ENCODE measurements around the gene UGGT2. TPM values are rescaled to one million over a fixed set of nuclear protein-coding genes. Genes with fewer than 3 reads are reported as not detected.
"Not testable (repeated sequence)": the region's sequence is repeated elsewhere in the genome, so short reads cannot be mapped to it uniquely, and the experiment has no call there.

Gene UGGT2
- polyA plus RNA-seq, 1 donor = 23.1 TPM

- no peaks in the 10 kb centered on the region for H3K9me3 ChIP-seq (ENCODE audit: control insufficient read depth, low read depth, low read length)
- no peaks in the 10 kb centered on the region for H3K4me1 ChIP-seq (ENCODE audit: control insufficient read depth, insufficient read depth, low read length)
- DNase-seq = no peak
- H3K27me3 ChIP-seq (ENCODE audit: control insufficient read depth, insufficient read depth, low read length) = no peaks in the 10 kb centered on the region
- peaks cover 4% of the 10 kb centered on the region for H3K36me3 ChIP-seq (ENCODE audit: control insufficient read depth, insufficient read depth, low read length)
- H3K27ac ChIP-seq (ENCODE audit: low read length) = no peak overlapping the region
- no peak overlapping the region for H3K4me3 ChIP-seq (ENCODE audit: low read length)
- WGBS (ENCODE audit: insufficient coverage, low lambda C conversion rate) = 100% methylated on average over 3 of the region's 4 CpGs
Measured at GRCh38 chr13:95801825-95802224, 251.4 kb downstream of the UGGT2 start.

- no peaks in the 10 kb centered on the region for H3K9me3 ChIP-seq (ENCODE audit: control insufficient read depth, low read depth, low read length)
- no peak overlapping the region for H3K27ac ChIP-seq (ENCODE audit: low read length)
- no peaks in the 10 kb centered on the region for H3K4me1 ChIP-seq (ENCODE audit: control insufficient read depth, insufficient read depth, low read length)
- WGBS (ENCODE audit: insufficient coverage, low lambda C conversion rate) = no CpG with 5 or more reads among the region's 1 CpG
- DNase-seq = no peak
- no peaks in the 10 kb centered on the region for H3K27me3 ChIP-seq (ENCODE audit: control insufficient read depth, insufficient read depth, low read length)
- peaks cover 4% of the 10 kb centered on the region for H3K36me3 ChIP-seq (ENCODE audit: control insufficient read depth, insufficient read depth, low read length)
- no peak overlapping the region for H3K4me3 ChIP-seq (ENCODE audit: low read length)
Measured at GRCh38 chr13:95800436-95800835, 252.8 kb downstream of the UGGT2 start.

GRCh38 chr13:95797016-95797415 is 256.2 kb downstream of the UGGT2 start:
- Histone ChIP-seq H3K27me3 (ENCODE audit: control insufficient read depth, insufficient read depth, low read length) (no peaks in the 10 kb centered on the region), H3K36me3 (ENCODE audit: control insufficient read depth, insufficient read depth, low read length) (peaks cover 22% of the 10 kb centered on the region), H3K9me3 (ENCODE audit: control insufficient read depth, low read depth, low read length) (no peaks in the 10 kb centered on the region), H3K4me3 (ENCODE audit: low read length) (no peak overlapping the region), H3K27ac (ENCODE audit: low read length) (no peak overlapping the region), H3K4me1 (ENCODE audit: control insufficient read depth, insufficient read depth, low read length) (no peaks in the 10 kb centered on the region)
- no peak for DNase-seq
- no CpG with 5 or more reads among the region's 2 CpGs for WGBS (ENCODE audit: insufficient coverage, low lambda C conversion rate)

- Histone ChIP-seq H3K27me3 (ENCODE audit: control insufficient read depth, insufficient read depth, low read length) (no peaks in the 10 kb centered on the region), H3K4me3 (ENCODE audit: low read length) (no peak overlapping the region), H3K27ac (ENCODE audit: low read length) (no peak overlapping the region), H3K9me3 (ENCODE audit: control insufficient read depth, low read depth, low read length) (no peaks in the 10 kb centered on the region), H3K36me3 (ENCODE audit: control insufficient read depth, insufficient read depth, low read length) (peaks cover 43% of the 10 kb centered on the region), H3K4me1 (ENCODE audit: control insufficient read depth, insufficient read depth, low read length) (no peaks in the 10 kb centered on the region)
- DNase-seq = no peak
- WGBS (ENCODE audit: insufficient coverage, low lambda C conversion rate) = 100% methylated on average over 1 of the region's 3 CpGs
Measured at GRCh38 chr13:95793781-95794180, 259.4 kb downstream of the UGGT2 start.

- Histone ChIP-seq H3K4me1 (ENCODE audit: control insufficient read depth, insufficient read depth, low read length) (no peaks in the 10 kb centered on the region), H3K4me3 (ENCODE audit: low read length) (no peak overlapping the region), H3K36me3 (ENCODE audit: control insufficient read depth, insufficient read depth, low read length) (peaks cover 43% of the 10 kb centered on the region), H3K27me3 (ENCODE audit: control insufficient read depth, insufficient read depth, low read length) (no peaks in the 10 kb centered on the region), H3K9me3 (ENCODE audit: control insufficient read depth, low read depth, low read length) (no peaks in the 10 kb centered on the region), H3K27ac (ENCODE audit: low read length) (no peak overlapping the region)
- no CpG with 5 or more reads among the region's 3 CpGs for WGBS (ENCODE audit: insufficient coverage, low lambda C conversion rate)
- DNase-seq = no peak
Measured at GRCh38 chr13:95793018-95793555, 260.1 kb downstream of the UGGT2 start.

- no peak for DNase-seq
- Histone ChIP-seq H3K4me1 (ENCODE audit: control insufficient read depth, insufficient read depth, low read length) (no peaks in the 10 kb centered on the region), H3K36me3 (ENCODE audit: control insufficient read depth, insufficient read depth, low read length) (peaks cover 54% of the 10 kb centered on the region), H3K9me3 (ENCODE audit: control insufficient read depth, low read depth, low read length) (no peaks in the 10 kb centered on the region), H3K4me3 (ENCODE audit: low read length) (no peak overlapping the region), H3K27ac (ENCODE audit: low read length) (no peak overlapping the region), H3K27me3 (ENCODE audit: control insufficient read depth, insufficient read depth, low read length) (no peaks in the 10 kb centered on the region)
- WGBS (ENCODE audit: insufficient coverage, low lambda C conversion rate) = 94% methylated on average over 2 of the region's 7 CpGs
Measured at GRCh38 chr13:95791084-95791722, 262.0 kb downstream of the UGGT2 start.

GRCh38 chr13:95789315-95789714 is 263.9 kb downstream of the UGGT2 start:
- not testable (repeated sequence) for H3K9me3 ChIP-seq (ENCODE audit: control insufficient read depth, low read depth, low read length); H3K27me3 ChIP-seq (ENCODE audit: control insufficient read depth, insufficient read depth, low read length); DNase-seq; H3K4me1 ChIP-seq (ENCODE audit: control insufficient read depth, insufficient read depth, low read length); H3K27ac ChIP-seq (ENCODE audit: low read length); H3K4me3 ChIP-seq (ENCODE audit: low read length)
- H3K36me3 ChIP-seq (ENCODE audit: control insufficient read depth, insufficient read depth, low read length) = peaks cover 53% of the 10 kb centered on the region

GRCh38 chr13:95788100-95788463 is 265.1 kb downstream of the UGGT2 start:
- WGBS (ENCODE audit: insufficient coverage, low lambda C conversion rate) = no CpG with 5 or more reads among the region's 2 CpGs
- no peak for DNase-seq
- H3K27me3 ChIP-seq (ENCODE audit: control insufficient read depth, insufficient read depth, low read length) = no peaks in the 10 kb centered on the region
- no peak overlapping the region for H3K4me3 ChIP-seq (ENCODE audit: low read length)
- H3K27ac ChIP-seq (ENCODE audit: low read length) = no peak overlapping the region
- H3K36me3 ChIP-seq (ENCODE audit: control insufficient read depth, insufficient read depth, low read length) = peaks cover 48% of the 10 kb centered on the region
- H3K9me3 ChIP-seq (ENCODE audit: control insufficient read depth, low read depth, low read length) = no peaks in the 10 kb centered on the region
- H3K4me1 ChIP-seq (ENCODE audit: control insufficient read depth, insufficient read depth, low read length) = no peaks in the 10 kb centered on the region

GRCh38 chr13:95787356-95788099 is 265.7 kb downstream of the UGGT2 start:
- Histone ChIP-seq H3K9me3 (ENCODE audit: control insufficient read depth, low read depth, low read length) (no peaks in the 10 kb centered on the region), H3K4me1 (ENCODE audit: control insufficient read depth, insufficient read depth, low read length) (no peaks in the 10 kb centered on the region), H3K36me3 (ENCODE audit: control insufficient read depth, insufficient read depth, low read length) (peaks cover 43% of the 10 kb centered on the region), H3K27me3 (ENCODE audit: control insufficient read depth, insufficient read depth, low read length) (no peaks in the 10 kb centered on the region), H3K4me3 (ENCODE audit: low read length) (no peak overlapping the region), H3K27ac (ENCODE audit: low read length) (no peak overlapping the region)
- no peak for DNase-seq
- WGBS (ENCODE audit: insufficient coverage, low lambda C conversion rate) = no CpG with 5 or more reads among the region's 1 CpG

- Histone ChIP-seq H3K36me3 (ENCODE audit: control insufficient read depth, insufficient read depth, low read length) (peaks cover 30% of the 10 kb centered on the region), H3K4me3 (ENCODE audit: low read length) (no peak overlapping the region), H3K27me3 (ENCODE audit: control insufficient read depth, insufficient read depth, low read length) (no peaks in the 10 kb centered on the region), H3K4me1 (ENCODE audit: control insufficient read depth, insufficient read depth, low read length) (peaks cover 2% of the 10 kb centered on the region), H3K27ac (ENCODE audit: low read length) (no peak overlapping the region), H3K9me3 (ENCODE audit: control insufficient read depth, low read depth, low read length) (no peaks in the 10 kb centered on the region)
- WGBS (ENCODE audit: insufficient coverage, low lambda C conversion rate) = no CpG with 5 or more reads among the region's 3 CpGs
- no peak for DNase-seq
Measured at GRCh38 chr13:95784900-95785290, 268.3 kb downstream of the UGGT2 start.
